Measurements from ENCODE around the gene PMFBP1.

The PMFBP1 gene

DNA sequence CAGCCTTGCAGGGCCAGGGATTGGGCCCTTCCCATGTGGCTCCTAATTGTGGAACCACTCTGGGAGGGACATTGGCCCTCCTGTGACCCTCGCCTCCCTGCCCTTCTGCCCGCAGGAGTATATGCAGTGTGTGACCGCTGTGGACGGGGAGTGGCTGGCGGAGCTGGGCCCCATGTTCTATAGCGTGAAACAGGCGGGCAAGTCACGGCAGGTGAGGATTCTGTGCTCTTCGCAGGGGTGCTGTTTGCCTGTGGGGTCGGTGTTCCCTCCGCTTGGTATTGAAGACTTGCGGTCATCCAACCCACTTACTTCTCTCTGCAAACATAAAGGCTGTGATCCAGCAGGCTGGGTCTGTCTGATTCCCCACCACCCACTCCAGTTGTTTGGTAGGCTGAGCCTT lies 62.7 kb downstream of the PMFBP1 start:
- H3K36me3 ChIP-seq (ENCODE audit: control insufficient read depth, insufficient read depth, low read length) = peaks cover 55% of the 10 kb centered on the region

DNA sequence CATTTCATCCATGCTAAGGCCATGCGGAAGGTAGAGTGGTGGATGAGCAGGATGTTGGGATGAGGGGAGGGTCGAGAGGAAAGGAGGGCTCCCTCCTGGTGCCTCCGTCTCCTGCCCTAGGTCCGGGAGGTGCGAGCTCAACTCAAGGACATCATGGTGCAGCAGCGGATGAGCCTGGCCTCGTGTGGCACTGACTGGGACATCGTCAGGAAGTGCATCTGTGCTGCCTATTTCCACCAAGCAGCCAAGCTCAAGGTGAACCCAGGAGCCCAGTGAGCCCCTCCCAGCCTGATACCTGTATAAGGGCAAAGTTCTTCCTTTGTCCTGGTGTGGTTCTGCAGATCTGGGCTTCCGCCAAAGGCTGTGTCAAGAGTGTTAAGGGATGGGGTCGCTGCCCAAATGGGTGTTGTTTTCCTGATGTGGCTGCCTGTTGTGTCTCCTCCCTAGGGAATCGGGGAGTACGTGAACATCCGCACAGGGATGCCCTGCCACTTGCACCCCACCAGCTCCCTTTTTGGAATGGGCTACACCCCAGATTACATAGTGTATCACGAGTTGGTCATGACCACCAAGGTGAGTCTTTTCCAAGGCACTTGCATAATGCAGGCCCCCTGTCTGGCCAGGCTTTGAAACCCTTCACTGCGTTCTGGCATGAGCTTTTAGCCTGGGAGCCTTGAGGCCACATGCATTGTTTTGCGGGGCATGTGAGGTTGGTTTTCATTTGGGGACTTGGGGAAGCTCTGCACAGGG lies 63.4 kb downstream of the PMFBP1 start:
- Histone ChIP-seq H3K9me3 (ENCODE audit: control insufficient read depth, low read length) (no peaks in the 10 kb centered on the region), H3K27me3 (ENCODE audit: control insufficient read depth, insufficient read depth, low read length, poor library complexity, severe bottlenecking) (no peaks in the 10 kb centered on the region), H3K27ac (ENCODE audit: insufficient read depth, low read depth, low read length, poor library complexity, severe bottlenecking) (no peak overlapping the region), H3K4me3 (ENCODE audit: insufficient read depth, low read depth, low read length) (no peak overlapping the region), H3K4me1 (ENCODE audit: control insufficient read depth, insufficient read depth, low read length) (no peaks in the 10 kb centered on the region), H3K36me3 (ENCODE audit: control insufficient read depth, insufficient read depth, low read length) (peaks cover 58% of the 10 kb centered on the region)
- WGBS, 2 experiments = 91 to 92% methylated on average over 16 of the region's 16 CpGs

More for the DNA sequence above, 62.7 kb downstream of the PMFBP1 start:
- no peak overlapping the region for H3K27ac ChIP-seq (ENCODE audit: insufficient read depth, low read depth, low read length, poor library complexity, severe bottlenecking)
- no peaks in the 10 kb centered on the region for H3K27me3 ChIP-seq (ENCODE audit: control insufficient read depth, insufficient read depth, low read length, poor library complexity, severe bottlenecking)
- 95 to 96% methylated on average over 12 of the region's 12 CpGs for WGBS, 2 experiments
- H3K4me3 ChIP-seq (ENCODE audit: insufficient read depth, low read depth, low read length) = no peak overlapping the region
- H3K9me3 ChIP-seq (ENCODE audit: control insufficient read depth, low read length) = no peaks in the 10 kb centered on the region
- no peaks in the 10 kb centered on the region for H3K4me1 ChIP-seq (ENCODE audit: control insufficient read depth, insufficient read depth, low read length)

DNA sequence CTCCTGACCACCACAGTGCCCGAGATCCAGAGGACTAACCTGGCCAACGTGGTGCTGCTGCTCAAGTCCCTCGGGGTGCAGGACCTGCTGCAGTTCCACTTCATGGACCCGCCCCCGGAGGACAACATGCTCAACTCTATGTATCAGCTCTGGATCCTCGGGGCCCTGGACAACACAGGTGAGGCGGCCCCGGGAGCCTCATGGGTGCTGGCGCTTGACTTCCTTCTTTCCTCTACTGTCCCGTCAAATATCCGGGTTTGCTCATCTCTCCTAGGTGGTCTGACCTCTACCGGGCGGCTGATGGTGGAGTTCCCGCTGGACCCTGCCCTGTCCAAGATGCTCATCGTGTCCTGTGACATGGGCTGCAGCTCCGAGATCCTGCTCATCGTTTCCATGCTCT lies 64.6 kb downstream of the PMFBP1 start:
- peaks cover 70% of the 10 kb centered on the region for H3K36me3 ChIP-seq (ENCODE audit: control insufficient read depth, insufficient read depth, low read length)
- no peaks in the 10 kb centered on the region for H3K9me3 ChIP-seq (ENCODE audit: control insufficient read depth, low read length)
- no peaks in the 10 kb centered on the region for H3K4me1 ChIP-seq (ENCODE audit: control insufficient read depth, insufficient read depth, low read length)
- 95 to 96% methylated on average over 17 of the region's 17 CpGs for WGBS, 2 experiments
- no peak overlapping the region for H3K27ac ChIP-seq (ENCODE audit: insufficient read depth, low read depth, low read length, poor library complexity, severe bottlenecking)
- no peak overlapping the region for H3K4me3 ChIP-seq (ENCODE audit: insufficient read depth, low read depth, low read length)
- H3K27me3 ChIP-seq (ENCODE audit: control insufficient read depth, insufficient read depth, low read length, poor library complexity, severe bottlenecking) = no peaks in the 10 kb centered on the region

DNA sequence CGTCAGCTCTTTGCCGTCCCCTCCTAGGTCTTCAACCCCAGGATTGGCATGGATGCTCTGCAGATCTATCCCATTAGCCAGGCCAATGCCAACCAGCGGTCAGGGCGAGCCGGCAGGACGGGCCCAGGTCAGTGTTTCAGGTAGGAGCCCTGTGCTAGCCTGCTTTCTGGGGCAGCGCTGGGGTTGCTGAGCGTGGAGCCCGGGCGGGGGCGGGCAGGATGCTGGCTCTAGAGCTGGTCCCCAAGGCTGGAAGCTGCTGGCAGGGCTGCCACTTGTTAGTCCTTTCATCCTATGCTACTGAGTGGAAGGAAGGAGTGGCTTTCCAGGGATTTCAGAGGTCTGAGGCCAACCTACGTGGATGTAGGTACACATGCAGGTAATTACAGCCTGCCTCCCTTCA lies 66.0 kb downstream of the PMFBP1 start:
- Histone ChIP-seq H3K27ac (ENCODE audit: insufficient read depth, low read depth, low read length, poor library complexity, severe bottlenecking) (no peak overlapping the region), H3K27me3 (ENCODE audit: control insufficient read depth, insufficient read depth, low read length, poor library complexity, severe bottlenecking) (no peaks in the 10 kb centered on the region), H3K4me1 (ENCODE audit: control insufficient read depth, insufficient read depth, low read length) (no peaks in the 10 kb centered on the region), H3K4me3 (ENCODE audit: insufficient read depth, low read depth, low read length) (no peak overlapping the region), H3K36me3 (ENCODE audit: control insufficient read depth, insufficient read depth, low read length) (peaks cover 72% of the 10 kb centered on the region), H3K9me3 (ENCODE audit: control insufficient read depth, low read length) (no peaks in the 10 kb centered on the region)
- 94 to 97% methylated on average over 12 of the region's 12 CpGs for WGBS, 2 experiments

DNA sequence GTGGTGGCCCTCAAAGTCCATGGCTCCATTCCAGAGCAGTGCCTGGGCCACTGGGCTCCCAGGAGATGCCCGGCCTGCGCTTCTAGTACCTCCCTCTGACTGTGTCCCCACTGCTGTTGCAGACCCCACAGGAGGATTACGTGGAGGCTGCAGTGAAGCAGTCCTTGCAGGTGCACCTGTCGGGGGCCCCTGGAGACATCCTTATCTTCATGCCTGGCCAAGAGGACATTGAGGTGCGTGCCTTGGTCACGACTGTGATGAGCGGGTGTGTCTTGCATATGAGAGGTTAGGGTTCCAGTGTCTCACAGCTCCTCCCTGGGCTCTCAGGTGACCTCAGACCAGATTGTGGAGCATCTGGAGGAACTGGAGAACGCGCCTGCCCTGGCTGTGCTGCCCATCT lies 67.0 kb downstream of the PMFBP1 start:
- Histone ChIP-seq H3K36me3 (ENCODE audit: control insufficient read depth, insufficient read depth, low read length) (peaks cover 74% of the 10 kb centered on the region), H3K4me1 (ENCODE audit: control insufficient read depth, insufficient read depth, low read length) (no peaks in the 10 kb centered on the region)
- WGBS, 2 experiments = 95% methylated on average over 9 of the region's 9 CpGs

DNA sequence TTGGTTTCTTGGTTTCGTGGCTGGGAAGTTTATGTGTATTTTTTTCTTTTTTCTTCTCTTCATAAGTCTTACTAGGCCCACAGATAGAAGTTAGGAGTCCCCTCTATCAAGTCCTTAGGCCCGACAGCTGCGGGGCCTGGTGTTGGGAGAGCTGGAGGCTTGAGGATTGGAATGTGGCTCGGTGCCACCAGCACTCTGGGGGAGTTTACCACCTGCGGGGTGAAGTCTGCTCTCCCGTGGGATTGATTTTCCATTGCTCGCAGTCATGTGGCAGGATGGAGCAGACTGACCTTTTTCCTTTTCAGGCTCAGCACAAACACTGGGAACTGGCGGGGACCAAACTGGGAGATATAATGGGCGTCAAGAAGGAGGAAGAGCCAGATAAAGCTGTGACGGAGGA lies 70.8 kb downstream of the PMFBP1 start:
- Histone ChIP-seq H3K27me3 (ENCODE audit: control insufficient read depth, insufficient read depth, low read length, poor library complexity, severe bottlenecking) (no peaks in the 10 kb centered on the region), H3K4me1 (ENCODE audit: control insufficient read depth, insufficient read depth, low read length) (no peaks in the 10 kb centered on the region), H3K36me3 (ENCODE audit: control insufficient read depth, insufficient read depth, low read length) (peaks cover 62% of the 10 kb centered on the region), H3K9me3 (ENCODE audit: control insufficient read depth, low read length) (no peaks in the 10 kb centered on the region), H3K4me3 (ENCODE audit: insufficient read depth, low read depth, low read length) (no peak overlapping the region), H3K27ac (ENCODE audit: insufficient read depth, low read depth, low read length, poor library complexity, severe bottlenecking) (no peak overlapping the region)
- 93 to 97% methylated on average over 9 to 10 of the region's 10 CpGs for WGBS, 2 experiments

More for the DNA sequence above, 67.0 kb downstream of the PMFBP1 start:
- Histone ChIP-seq H3K9me3 (ENCODE audit: control insufficient read depth, low read length) (no peaks in the 10 kb centered on the region), H3K4me3 (ENCODE audit: insufficient read depth, low read depth, low read length) (no peak overlapping the region), H3K27ac (ENCODE audit: insufficient read depth, low read depth, low read length, poor library complexity, severe bottlenecking) (no peak overlapping the region), H3K27me3 (ENCODE audit: control insufficient read depth, insufficient read depth, low read length, poor library complexity, severe bottlenecking) (no peaks in the 10 kb centered on the region)

DNA sequence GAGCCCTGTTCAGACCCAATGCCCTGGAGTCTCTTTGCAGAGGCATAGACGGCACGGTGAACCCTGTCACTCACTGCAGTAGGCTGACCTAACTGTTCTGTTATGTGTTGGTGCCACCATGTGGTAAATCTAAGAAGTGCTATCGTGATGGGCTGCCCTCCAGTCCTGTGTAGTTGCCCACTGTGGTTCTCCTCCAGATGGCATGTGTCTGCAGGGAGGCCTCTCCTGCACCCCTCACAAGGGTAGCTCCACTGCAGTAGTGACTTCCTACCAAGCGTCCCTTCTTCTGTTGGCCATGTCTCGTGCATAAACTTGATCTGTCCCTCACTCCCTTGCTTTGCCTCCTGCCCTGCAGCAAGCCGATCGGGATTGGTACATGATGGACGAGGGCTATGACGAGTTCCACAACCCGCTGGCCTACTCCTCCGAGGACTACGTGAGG lies 72.6 kb downstream of the PMFBP1 start:
- WGBS, 2 experiments = 80% methylated on average over 12 of the region's 12 CpGs
- H3K36me3 ChIP-seq (ENCODE audit: control insufficient read depth, insufficient read depth, low read length) = peaks cover 47% of the 10 kb centered on the region
- no peak overlapping the region for H3K4me3 ChIP-seq (ENCODE audit: insufficient read depth, low read depth, low read length)
- no peaks in the 10 kb centered on the region for H3K27me3 ChIP-seq (ENCODE audit: control insufficient read depth, insufficient read depth, low read length, poor library complexity, severe bottlenecking)
- no peaks in the 10 kb centered on the region for H3K9me3 ChIP-seq (ENCODE audit: control insufficient read depth, low read length)
- no peak overlapping the region for H3K27ac ChIP-seq (ENCODE audit: insufficient read depth, low read depth, low read length, poor library complexity, severe bottlenecking)
- H3K4me1 ChIP-seq (ENCODE audit: control insufficient read depth, insufficient read depth, low read length) = peaks cover 9% of the 10 kb centered on the region

DNA sequence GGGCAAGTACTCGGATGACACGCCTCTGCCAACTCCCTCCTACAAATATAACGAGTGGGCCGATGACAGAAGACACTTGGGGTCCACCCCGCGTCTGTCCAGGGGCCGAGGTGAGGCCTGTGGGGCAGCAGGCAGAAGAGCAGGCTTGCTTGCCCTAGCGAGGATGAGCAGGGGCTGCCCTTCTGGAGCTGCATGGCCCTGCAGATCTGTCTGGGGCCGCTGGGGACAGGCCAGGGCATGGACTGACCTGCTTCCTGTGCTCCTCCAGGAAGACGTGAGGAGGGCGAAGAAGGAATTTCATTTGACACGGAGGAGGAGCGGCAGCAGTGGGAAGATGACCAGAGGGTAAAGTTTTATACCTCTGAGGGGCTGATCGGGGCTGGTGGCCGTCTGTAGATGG lies 73.0 kb downstream of the PMFBP1 start:
- Histone ChIP-seq H3K27me3 (ENCODE audit: control insufficient read depth, insufficient read depth, low read length, poor library complexity, severe bottlenecking) (no peaks in the 10 kb centered on the region), H3K27ac (ENCODE audit: insufficient read depth, low read depth, low read length, poor library complexity, severe bottlenecking) (no peak overlapping the region), H3K36me3 (ENCODE audit: control insufficient read depth, insufficient read depth, low read length) (peaks cover 47% of the 10 kb centered on the region), H3K4me1 (ENCODE audit: control insufficient read depth, insufficient read depth, low read length) (peaks cover 9% of the 10 kb centered on the region), H3K9me3 (ENCODE audit: control insufficient read depth, low read length) (no peaks in the 10 kb centered on the region), H3K4me3 (ENCODE audit: insufficient read depth, low read depth, low read length) (no peak overlapping the region)
- WGBS, 2 experiments = 87 to 90% methylated on average over 15 of the region's 15 CpGs

DNA sequence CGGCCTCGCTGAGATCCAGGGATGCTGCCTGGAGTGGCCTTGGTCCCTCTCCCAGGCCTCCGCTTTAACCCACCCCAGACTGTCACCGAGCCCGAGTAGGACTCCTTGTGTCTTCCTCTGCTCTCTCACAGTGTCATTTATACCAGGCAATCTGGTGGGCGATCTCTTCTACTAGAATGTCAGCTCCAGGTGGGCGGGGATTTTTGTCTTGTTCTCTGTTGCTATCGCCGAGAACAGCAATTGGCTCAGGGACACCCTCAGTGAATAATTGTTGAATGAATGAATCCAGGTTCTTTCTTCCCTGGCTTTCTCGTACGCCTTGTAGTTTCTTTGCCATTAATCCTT lies 77.7 kb downstream of the PMFBP1 start:
- 4 to 5% methylated on average over 11 of the region's 11 CpGs for WGBS, 2 experiments

DNA sequence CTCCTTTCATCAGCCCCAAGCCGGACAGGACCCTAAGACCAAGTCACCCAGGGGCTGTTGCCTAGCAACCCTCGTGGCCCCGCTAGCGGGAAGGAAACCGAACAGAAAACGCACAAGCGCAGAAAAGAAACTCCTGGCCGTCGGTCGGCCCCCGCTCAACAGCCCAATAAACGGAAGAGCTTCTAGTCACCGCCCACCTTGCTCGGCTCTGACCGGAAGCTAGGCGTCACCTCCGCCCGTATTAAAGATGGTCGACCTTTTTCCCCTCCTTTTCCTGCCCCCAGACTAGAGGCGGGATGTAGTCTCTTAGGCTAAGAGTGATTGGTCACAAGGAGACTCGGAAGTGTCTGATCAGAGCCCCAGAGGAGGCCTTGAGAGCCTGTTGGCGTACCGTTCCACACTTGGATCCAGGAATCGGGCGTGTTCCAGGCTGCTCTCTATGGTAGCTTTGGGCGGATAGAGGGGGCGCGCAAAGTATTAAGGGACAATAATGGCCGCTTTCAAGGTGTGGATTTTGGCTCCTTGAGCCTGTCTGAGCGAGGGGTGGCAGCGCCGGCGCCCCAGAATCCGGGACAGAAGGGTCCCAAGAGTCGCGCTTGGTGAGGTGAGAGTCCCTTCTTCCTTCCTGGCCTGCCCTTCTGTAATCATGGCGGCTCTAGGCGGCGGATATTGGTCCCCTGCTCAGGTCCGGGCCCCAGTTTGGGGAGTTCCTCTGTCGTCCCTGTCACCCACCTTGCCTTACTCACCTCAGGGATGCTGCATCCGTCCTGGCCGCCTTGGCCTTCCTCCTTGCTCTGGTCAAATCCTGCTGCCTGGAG lies 78.3 kb downstream of the PMFBP1 start, which contains the start of the genes DHX38 and TXNL4B:
Gene DHX38 (plus strand): TSS at position 400 of the 818 bp plus-strand sequence. CDS start 2,311 bp downstream, outside the sequence.
Gene TXNL4B (minus strand): TSS at position 173 of the 818 bp plus-strand sequence. CDS start 2,871 bp downstream, outside the sequence.
- Histone ChIP-seq H3K36me3 (ENCODE audit: control insufficient read depth, insufficient read depth, low read length) (peaks cover 16% of the 10 kb centered on the region), H3K9me3 (ENCODE audit: control insufficient read depth, low read length) (no peaks in the 10 kb centered on the region), H3K4me1 (ENCODE audit: control insufficient read depth, insufficient read depth, low read length) (peaks cover 11% of the 10 kb centered on the region), H3K27me3 (ENCODE audit: control insufficient read depth, insufficient read depth, low read length, poor library complexity, severe bottlenecking) (no peaks in the 10 kb centered on the region), H3K4me3 (ENCODE audit: insufficient read depth, low read depth, low read length) (peak within 1 kb of the TSS; percentile 98), H3K27ac (ENCODE audit: insufficient read depth, low read depth, low read length, poor library complexity, severe bottlenecking) (peak within 1 kb of the TSS; percentile 72)
- 0% methylated on average over 43 of the region's 43 CpGs for WGBS, 2 experiments

More for the DNA sequence above, 77.7 kb downstream of the PMFBP1 start:
- Histone ChIP-seq H3K4me3 (ENCODE audit: insufficient read depth, low read depth, low read length) (peak overlapping the region; percentile 98), H3K27me3 (ENCODE audit: control insufficient read depth, insufficient read depth, low read length, poor library complexity, severe bottlenecking) (no peaks in the 10 kb centered on the region), H3K9me3 (ENCODE audit: control insufficient read depth, low read length) (no peaks in the 10 kb centered on the region), H3K4me1 (ENCODE audit: control insufficient read depth, insufficient read depth, low read length) (peaks cover 11% of the 10 kb centered on the region), H3K36me3 (ENCODE audit: control insufficient read depth, insufficient read depth, low read length) (peaks cover 16% of the 10 kb centered on the region), H3K27ac (ENCODE audit: insufficient read depth, low read depth, low read length, poor library complexity, severe bottlenecking) (peak overlapping the region; percentile 72)
